Posterior cingulate gyrus (tissue), 11 donors: ENCODE measurements around the gene MACROD2.

ENCODE experiments used
- DNase-seq, 10 donors: peaks; one replicate each; pipeline versions ENCODE4 v3.0.0 to v3.0.0-alpha.2; 2020 to 2021; ENCODE audit warnings: mixed read lengths in 3 of 10
- intact Hi-C: fragments of 100-400 bp; cut with DNase I; formaldehyde crosslinking; loops from one replicate; pipeline ENCODE4 v1.15.1; 2023

MACROD2 gene

DNA sequence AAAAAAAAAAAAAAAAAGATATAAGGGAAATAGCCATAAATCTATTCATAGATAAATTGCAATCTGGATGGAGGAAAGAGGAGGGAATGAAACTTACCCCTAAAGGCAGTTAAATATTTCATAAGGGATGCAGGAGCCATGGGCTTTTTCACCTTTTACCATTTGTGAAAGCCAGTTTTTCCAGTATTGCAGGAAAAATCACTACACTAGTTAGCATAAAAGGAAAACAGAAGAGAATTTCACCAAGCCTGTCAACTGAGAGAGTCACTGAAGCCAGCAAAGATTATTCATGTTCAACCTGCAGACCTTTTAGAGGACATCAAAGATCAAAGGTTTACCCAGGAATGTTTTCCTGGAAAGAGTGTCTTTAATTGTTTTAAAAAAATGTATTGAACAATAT is 1608.2 kb downstream of the MACROD2 start:
- intact Hi-C loops = no loop called here
- DNase-seq = no peak

DNA sequence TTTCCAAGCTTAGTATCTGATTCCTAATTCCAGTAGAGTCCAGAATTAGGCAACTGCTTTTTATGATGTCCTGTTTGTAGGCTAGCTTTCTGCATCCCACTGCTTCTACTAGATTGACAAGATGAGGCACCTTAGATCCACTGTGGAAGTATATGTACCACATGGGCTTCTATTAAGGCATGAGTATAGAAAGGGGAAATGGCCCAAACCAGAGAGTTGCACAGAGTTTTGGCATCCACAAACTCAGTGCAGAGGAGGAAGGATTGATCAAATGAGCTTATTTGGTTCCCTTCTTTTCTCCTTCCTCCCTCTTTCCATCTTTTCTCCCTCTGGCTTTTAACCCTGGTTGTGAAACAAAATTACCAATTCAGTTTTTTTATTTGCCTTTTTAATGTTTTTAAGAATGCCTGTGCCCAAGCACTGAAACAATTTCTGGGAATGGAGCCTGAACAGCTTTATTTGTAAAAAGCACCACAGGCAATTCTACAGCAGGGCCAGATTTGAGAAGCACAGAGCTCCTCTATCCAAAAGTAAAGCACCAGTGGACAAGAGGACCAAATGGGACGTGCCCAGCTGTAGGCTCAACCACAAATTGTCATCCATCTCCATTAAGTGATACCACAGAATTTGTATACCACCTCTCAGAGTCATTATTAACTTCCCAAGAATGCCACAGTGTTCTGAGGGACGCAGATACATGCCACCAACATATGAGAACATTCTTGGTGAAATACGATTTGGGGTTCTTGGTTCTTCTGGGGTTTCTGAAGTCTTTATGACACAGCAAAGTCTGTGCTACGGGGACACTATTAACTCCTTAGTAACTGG is 1608.9 kb downstream of the MACROD2 start:
- DNase-seq = no peak
- intact Hi-C loops = no loop called here

DNA sequence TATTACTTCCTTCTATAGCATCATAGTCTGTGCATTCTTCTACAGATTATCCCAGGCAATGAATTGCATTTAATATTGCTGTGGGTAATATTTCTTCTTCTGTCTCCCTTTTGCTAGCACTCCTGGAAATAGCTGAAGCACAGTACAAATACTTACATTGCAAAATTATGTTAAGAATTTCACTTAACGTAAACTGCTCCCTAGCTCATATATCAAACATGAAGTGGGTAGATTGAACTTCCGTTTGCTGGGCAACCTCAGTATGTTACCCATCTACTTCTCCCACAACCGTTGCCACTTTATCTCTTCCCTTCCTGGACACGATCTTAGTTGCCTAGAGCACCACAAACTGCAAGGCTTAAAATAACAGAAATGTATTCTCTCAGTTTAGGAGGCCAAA is 1614.6 kb downstream of the MACROD2 start:
- no peak for DNase-seq
- intact Hi-C loops = no loop called here

DNA sequence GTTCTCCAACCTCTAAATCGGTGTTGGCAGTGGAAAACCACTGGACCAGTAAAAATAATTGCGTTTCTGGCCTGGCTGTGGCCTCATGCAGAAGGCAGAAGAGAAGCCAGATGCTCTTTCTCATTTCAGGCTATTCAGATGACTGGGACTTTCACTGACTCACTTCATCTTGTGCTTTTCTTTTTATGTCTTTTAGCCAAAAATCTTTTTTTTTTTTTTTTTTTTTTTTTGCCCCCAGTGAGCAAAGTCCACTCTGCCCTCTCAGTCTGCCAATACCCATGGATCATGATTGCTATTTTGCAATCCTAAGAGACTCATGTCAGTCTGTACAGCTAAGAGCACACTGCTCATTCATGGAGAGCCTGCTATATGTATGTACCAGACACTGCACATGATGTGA is 1615.5 kb downstream of the MACROD2 start:
- no peak for DNase-seq
- intact Hi-C loops = no loop called here

DNA sequence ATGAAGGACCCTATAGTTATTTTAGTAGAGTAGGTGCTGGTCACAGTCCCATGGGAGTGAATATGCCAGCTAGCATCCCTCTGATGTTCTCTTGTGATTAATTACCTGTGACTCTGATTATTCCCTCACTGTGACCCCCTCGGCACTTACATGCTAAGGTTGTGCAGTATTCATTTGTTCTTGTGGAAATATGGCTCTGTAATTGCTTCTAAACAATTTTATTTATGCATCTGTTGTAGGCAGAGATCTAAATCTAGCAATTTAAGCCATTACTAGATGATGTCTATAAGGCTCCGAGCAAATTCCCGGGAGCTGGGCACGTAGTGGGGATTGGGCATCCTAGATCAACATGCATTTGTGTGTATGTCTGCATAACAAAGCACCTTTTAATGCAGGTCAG is 1616.2 kb downstream of the MACROD2 start:
- intact Hi-C loops = no loop called here

DNA sequence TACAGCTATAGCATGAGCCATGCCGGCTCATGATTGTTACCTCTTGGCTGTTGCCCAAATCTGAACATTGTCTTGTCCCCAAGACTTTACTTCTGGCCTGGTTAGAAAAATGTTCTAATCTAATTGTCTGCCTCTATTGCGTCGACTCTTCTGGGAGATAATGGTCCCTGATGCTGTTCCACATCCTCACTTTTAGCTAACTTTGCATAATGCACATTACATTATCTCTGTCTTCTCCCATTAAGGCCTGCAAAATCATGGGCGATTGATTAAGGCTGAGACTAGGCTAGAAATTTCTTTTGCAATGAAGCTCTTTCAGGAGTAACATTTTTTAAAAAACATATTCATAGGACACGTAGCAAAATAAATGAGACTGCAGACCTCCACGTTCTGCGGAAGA is 1616.9 kb downstream of the MACROD2 start:
- intact Hi-C loops = no loop called here
- no peak for DNase-seq

More for the DNA sequence above, 1616.2 kb downstream of the MACROD2 start:
- DNase-seq = no peak

DNA sequence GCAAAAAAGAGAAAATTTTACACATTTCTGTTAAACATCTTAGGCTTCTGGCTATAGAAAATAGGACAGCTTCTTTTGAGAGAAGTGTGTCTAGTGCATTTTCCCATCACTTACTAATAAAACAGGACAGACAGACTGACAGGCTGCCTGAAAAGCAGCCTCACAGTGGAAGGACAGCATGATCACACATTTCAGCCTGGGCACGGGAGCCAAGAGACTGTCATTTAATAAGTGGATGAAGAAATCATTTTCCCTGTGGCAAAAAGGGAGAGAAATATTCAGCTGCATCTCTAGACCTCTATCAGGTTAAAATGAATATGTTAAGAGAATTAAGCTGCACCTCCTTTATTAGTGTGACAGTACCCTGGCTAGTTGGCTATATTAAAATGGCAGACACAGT is 1617.5 kb downstream of the MACROD2 start:
- no peak for DNase-seq
- intact Hi-C loops = no loop called here

DNA sequence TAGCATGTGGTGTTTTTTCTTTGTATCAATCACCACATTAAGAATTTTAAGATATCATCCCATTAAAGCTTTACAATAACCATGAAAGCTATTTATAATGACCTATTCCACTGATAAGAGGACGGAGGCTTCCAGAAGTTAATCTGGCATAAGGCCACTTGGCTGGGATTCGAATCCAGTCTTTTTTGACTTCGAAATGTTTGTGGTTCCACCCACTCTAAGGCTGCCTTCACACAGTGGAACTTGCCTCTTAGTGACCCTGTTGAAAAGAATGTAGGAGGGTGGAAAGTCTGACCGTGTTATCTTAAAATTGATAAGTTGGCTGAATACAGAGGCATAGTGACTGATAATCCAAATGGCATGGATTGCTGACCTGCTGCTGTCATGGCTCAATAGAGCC is 1618.2 kb downstream of the MACROD2 start:
- no peak for DNase-seq
- intact Hi-C loops = no loop called here

DNA sequence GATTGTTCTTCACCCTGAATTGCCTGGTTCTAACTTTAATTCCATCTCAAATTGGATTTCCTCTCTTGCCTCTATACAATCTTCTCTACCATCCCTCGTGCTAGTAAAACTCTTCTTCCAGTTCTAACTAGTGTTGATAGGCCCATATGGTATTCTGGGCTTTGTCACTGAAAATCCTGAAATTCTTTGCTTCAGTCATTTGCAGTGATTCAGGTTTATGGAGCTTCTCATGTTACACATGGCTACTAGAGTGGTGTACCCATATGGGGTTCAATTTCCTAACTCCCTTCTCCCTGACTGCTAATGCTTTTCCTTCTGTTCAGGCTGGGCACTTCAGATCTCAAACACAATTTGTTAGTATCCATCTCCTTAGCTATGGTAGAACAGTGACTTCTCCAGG is 1621.3 kb downstream of the MACROD2 start:
- DNase-seq = no peak
- intact Hi-C loops = no loop called here

DNA sequence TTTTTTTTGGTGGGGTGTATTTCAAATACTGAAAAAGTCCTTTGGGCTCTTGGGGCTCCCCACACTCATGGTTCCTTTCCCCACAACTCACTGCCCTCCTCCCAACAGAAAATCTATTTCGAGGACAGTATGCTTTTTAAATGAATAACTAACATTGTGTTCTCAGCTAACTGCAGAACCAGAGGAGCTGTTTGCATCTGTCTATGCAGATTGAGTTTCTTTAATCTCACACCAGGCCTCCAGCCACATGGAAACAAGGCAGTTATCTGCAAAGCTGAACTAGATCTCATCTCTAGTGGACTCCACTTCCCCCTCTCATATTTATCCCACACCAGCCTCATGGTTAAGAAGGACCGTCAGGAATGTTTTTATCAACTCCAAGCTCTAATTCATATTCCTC is 1622.8 kb downstream of the MACROD2 start:
- DNase-seq = no peak

DNA sequence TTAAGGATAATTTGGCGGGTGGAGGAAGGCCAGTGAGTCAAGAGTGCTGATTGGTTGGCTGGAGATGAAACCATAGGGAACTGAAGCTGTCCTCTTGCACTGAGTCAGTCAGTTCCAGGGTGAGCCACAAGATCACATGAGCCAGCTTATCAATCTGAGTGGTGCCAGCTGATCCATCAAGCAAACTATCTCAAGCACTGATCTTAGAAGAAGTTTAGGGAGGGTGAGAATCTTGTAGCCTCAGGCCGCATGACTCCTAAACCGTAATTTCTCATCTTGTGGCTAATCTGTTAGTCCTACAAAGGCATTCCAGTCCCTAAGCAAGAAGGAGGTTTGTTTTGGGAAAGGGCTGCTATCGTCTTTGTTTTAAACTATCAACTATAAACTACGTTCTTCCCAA is 1623.6 kb downstream of the MACROD2 start:
- no peak for DNase-seq
- intact Hi-C loops = no loop called here

More for the DNA sequence above, 1622.8 kb downstream of the MACROD2 start:
- intact Hi-C loops = no loop called here

DNA sequence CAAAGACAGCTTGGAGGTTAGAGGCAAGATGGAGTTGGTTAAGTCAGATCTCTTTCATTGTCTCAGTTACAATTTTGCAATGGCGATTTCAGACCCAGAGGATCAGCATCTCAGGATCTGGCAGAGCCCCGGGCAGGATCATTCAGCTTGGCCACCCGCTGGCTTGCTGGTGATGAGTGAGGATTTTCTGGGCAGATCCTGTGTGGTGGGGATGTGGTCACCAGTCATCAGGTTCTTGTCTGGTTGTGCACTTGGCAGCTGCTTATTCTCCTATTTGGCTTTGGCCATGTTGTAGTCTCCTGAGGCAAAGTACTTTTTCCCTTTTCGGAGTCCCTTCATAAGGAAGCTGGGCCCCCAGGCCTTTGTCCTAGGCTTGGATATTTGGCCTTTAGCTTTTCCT is 1624.0 kb downstream of the MACROD2 start:
- DNase-seq = no peak
- intact Hi-C loops = no loop called here

DNA sequence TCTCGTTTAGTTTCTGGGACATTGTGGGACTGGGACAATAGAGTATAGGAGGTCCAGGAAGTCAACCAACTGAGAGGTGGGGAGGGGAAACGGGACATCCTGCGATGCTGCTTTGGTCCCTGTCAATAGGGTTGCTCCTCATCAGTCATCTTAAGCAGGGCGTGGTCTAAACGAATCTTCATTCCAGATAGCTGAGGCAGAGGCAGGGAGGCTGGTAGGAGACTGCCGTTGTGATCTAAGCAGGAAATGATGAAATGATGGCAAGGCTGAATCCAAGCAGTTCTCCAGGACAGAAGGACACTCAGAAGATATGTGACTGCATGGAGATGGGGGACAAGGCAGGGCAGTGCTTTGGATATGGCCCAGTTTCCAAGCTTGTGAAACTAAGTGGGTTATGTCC is 1624.5 kb downstream of the MACROD2 start:
- DNase-seq = no peak
- intact Hi-C loops = no loop called here

DNA sequence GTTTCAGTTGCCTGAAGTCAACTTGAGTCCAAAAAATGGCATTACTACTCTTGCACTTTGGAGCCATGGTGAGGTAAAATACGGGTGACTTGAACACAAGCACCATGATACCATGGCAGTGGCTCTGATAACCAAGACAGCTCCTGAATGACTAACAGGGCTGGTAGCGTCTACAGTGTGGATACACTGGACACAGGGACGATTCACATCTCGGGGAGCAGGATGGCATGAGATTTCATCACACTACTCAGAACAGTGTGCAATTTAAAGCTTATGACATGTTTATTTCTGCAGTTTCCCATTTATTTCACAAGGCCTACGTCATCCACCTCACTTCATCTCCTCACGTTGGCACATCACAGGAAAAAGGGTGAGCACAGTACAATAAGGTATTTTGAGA is 1627.1 kb downstream of the MACROD2 start:
- intact Hi-C loops = no loop called here
- DNase-seq = no peak

DNA sequence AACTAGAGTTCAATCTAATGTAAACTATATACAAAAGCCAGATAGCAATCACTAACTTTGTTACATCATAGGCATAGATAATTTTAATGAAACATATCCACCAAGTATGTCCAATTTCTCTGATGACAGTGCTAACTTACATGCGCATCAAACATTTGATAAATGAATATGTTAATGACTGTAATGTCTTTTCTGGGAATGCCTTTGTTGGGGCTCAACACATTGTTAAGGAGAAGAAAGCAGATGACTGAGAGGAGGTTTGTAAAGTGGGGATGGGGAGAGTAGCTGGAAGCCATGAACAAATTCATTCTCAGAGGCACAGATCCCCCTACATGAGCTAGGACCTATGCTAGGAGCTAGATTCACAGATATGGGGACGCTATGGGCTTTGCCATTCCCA is 1627.9 kb downstream of the MACROD2 start:
- DNase-seq = no peak
- intact Hi-C loops = no loop called here

DNA sequence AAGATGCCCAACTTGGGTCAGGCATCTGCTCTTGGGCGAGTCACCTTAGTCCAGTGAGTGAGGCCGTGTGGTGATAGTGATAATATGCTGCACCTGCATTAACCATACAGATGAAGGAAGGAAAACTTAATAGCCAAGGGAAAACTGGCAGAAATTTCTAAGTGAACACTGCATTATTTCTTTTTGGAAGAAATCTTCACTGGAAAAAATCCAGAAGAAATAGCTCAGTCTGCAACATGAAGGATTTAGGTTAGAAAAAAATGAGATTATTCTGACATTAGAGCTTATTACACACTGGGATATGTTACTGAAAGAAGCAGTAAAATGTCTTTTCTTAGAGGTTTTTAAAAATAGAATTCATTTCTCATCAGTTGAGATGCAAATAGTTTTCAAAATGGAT is 1630.7 kb downstream of the MACROD2 start:
- DNase-seq = no peak
- intact Hi-C loops = no loop called here

DNA sequence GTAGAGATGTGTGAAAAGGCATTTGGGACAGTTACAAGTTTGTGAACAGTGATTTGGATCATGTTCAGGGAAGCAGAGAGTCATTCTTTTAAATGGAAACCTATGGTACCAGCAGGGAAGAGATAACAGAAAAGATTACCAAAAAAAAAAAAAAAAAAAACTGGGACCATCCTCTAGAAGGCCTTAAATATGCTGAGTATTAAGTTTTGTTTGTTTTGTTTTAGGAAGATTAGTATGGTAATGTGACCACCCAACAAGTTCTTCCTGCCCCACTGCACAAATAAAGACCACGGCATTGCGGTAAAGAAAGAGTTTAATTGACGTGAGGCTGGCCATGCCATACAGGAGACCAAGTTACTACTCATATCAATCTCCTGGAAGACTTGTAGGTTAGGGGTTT is 1631.8 kb downstream of the MACROD2 start:
- no peak for DNase-seq
- intact Hi-C loops = no loop called here

DNA sequence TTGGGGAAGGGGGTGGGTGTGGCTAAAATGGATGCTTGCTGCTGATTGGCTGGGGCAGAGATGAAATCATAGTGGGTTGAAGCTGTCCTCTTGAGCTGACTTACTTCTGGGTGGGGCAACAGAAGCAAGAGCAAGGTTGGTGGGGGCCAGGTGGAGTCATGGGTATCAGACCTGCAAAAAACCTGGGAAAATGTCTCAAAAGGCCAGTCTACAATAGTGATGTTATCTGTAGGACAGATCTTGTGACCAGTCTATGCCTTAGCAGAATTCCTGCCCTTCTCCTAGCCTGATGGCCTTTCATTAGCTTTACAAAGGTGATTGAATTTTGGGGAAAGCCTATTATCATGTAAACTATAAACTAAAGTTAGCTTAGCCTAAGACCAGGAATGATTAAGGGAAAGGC is 1632.2 kb downstream of the MACROD2 start:
- no peak for DNase-seq
- intact Hi-C loops = no loop called here

DNA sequence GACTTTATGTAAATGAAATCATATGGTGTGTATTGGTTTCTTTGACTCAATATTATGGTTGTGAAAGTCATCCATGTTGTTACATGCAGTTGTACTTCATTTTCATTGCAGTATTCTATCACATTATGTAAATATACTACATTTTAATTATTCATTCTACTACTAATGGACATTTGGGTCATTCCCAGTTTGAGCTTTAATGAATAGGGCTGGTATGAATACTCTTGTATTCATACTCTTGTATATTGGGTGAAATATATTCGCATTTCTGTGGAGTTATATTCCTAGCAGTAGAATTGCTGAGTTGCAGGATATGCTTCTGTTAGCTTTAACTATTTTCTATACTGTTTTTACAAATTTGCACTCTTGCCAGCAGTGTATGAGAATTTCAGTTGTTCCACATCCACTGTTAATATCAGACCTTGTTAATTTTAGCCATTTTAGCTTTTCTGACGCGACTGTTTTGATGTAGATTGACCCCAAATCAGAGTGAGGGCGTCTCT is 1633.6 kb downstream of the MACROD2 start:
- DNase-seq = no peak
- intact Hi-C loops = no loop called here

DNA sequence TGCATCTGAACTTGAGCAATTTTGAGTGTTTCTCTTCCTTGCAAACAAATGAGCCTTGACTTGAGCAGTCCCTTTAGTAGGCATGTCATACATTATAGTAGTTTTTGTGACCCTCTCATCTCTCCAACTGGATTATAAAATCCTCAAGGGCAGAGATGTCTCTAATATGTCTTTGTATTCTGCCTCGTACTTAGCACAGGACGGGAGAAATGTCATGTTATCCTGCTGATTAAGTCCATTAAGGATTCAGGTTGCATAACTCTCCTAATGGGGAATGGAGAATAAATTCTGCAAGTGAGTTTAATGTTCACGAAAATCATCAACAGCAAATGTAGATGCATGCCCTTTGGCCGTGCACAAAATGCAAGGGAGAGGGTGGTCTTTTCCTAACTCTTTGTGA is 1635.0 kb downstream of the MACROD2 start:
- intact Hi-C loops = no loop called here
- no peak for DNase-seq

DNA sequence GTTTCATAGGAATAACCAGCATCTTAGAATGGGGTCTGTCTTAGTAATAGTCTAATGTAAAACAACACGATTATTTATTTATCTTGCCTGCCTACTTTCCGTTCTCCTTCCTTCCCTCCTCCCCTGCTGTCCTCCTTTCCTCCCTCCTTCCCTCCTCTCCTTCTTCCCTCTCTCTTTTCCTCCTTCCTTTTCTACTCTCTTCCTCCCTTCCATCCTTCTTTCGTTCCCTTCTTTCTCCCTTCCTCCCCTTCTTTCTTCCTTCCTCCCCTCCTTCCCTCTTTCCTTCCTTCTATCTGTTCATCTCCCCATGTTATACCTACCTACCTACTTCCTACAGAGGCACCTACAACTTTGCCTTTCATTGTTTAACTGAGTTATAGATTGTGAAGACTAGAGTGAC is 1637.4 kb downstream of the MACROD2 start:
- intact Hi-C loops = no loop called here
- no peak for DNase-seq

DNA sequence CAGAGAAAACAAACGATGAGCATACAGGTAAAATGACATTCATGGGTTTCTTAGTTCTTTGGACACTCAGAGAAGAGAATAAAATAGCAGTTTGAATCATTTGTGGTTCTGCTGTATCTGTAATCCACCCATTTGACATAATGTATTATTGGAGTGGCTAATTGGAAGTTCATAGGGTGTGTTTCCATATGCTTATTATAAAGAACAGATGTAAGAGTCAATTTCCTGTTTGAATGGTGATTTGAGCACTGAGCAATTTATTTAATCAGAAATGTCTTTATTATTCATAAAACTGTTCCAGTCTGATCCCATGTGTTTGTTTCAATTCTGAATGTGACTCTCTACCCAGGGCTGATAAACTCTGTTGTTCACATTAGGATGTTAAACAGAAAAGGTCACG is 1638.8 kb downstream of the MACROD2 start:
- intact Hi-C loops = no loop called here
- DNase-seq = no peak

DNA sequence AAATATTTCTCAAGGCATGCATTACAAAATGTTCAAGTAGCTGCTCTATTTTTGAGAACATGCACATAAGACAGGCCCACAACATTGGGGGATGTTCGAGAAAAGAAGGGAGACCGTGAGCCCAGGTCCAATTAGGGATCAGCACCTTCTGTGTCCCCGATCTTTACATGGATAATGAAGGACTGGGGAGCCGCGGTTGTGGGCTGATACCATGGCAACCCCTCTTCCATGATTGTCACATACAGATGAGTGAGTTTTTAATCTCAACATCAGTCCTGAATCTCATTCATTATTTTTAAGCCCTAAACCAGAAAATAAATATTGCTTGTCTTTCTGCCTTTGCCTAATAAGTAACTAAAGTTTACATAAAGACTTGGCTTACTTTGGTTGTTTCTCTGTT is 1642.2 kb downstream of the MACROD2 start:
- DNase-seq = no peak
- intact Hi-C loops = no loop called here
